ACHN (cell line): ENCODE data around the gene MTA3.
"Not testable (repeated sequence)": the region's sequence is repeated elsewhere in the genome, so short reads cannot be mapped to it uniquely, and the experiment has no call there.

Experiments
- DNase-seq: peaks from one replicate; pipeline ENCODE4 v3.0.0-alpha.2; 2015
- in situ Hi-C: cut with HindIII; loops from 2 replicates; pipeline ENCODE4 v1.10.0; 2017; ENCODE audit warnings: low sequenced_read_pairs, low pct_ligation_motif_present, low pct_unique_long_range_greater_than_20kb

Gene MTA3

DNA sequence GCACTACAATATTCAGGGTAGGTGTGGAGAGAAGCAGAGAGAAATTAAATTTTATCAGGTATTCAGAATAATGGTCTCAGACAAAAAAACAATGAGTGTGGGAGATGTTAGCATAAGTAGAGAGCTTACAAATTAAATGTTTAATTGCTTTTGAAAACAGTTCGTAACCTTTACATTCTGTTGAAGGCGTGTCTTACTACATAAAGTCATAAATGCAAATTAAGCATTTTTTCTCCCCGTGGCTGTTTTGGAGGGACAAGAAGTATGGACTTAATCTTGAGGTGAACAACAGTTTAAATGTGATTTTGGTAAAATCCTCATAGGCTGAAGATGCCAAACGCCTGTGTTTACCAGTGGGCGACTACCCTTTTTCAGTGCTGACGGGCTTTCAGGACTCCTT, 139.7 kb downstream of the MTA3 start:
- DNase-seq, result no peak
- in situ Hi-C loops, result no loop called here

GRCh38 chr2:42711896-42712295, 143.5 kb downstream of the MTA3 start:
- DNase-seq, result no peak
- in situ Hi-C loops, result no loop called here

- in situ Hi-C loops, result no loop called here
- DNase-seq, result no peak
Measured at GRCh38 chr2:42712934-42713333, 144.5 kb downstream of the MTA3 start.

GRCh38 chr2:42713920-42714319, 145.5 kb downstream of the MTA3 start:
- in situ Hi-C loops, result no loop called here
- no peak for DNase-seq

GRCh38 chr2:42714686-42715085, 146.3 kb downstream of the MTA3 start:
- no peak for DNase-seq
- in situ Hi-C loops, result no loop called here

GRCh38 chr2:42721898-42722297, 153.5 kb downstream of the MTA3 start:
- in situ Hi-C loops, result no loop called here
- no peak for DNase-seq

- peak; percentile 43 for DNase-seq
- in situ Hi-C loops, result no loop called here
Measured at GRCh38 chr2:42722320-42723190, 154.1 kb downstream of the MTA3 start.

GRCh38 chr2:42723465-42723864, 155.0 kb downstream of the MTA3 start:
- in situ Hi-C loops, result no loop called here
- no peak for DNase-seq

DNA sequence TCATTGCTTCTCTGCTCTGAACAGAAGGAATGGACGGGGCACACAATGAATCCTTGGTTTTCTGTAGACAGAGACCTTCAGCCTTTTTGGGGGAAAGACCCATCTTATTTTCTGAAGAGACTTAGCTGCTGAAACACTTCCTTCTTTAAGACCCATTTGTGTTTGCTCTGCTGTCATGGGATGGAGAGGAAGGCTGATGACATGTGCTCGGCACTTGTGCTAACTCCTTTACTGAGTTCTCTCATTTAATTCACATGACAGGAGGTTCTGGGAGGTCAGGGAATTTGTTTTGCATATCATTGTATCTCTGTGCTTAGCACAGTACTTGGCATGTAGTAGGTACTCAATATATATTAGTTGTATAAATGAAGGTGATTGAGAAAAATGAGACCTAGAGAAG, 156.5 kb downstream of the MTA3 start:
- no peak for DNase-seq
- in situ Hi-C loops, result no loop called here

DNA sequence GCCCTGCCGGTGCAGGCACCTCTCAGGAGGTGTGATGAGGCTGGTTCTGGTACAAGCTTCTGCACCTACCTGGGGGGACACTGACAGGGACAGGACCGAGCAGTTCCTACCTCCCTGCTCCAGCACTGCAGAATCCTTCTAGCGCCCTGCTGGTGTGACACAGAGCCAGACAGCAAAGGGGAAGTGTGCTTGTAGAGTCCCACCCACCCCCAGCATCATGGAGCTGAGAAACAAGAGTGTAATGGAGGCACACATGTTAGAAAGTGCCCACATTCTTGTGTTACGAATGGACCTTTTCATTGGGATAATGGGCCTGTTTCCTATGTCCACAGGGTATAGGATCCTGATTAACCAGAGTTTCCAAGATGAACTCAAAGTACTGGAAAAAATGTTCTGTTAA, 157.2 kb downstream of the MTA3 start:
- no peak for DNase-seq
- in situ Hi-C loops, result no loop called here

DNA sequence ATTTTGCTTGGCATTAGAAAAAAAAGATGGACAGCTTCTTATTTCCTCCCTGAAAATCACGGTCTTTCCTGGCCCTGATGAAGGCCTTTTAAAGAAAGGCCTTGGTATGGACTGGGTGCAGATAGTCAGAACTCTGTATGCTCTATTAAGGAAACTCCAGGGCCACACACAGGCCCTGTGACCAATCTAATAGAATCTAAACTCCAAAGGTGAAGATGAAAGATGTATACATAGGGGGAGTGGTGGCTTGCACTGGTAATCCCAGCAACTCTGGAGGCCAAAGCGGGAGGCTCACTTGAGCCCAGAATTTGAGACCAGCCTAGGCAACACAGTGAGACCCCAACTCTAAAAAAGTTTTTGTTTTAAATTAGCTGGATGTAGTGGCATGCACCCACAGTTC, 158.2 kb downstream of the MTA3 start:
- in situ Hi-C loops, result no loop called here
- DNase-seq, result no peak

GRCh38 chr2:42731316-42731715, 162.9 kb downstream of the MTA3 start:
- DNase-seq, in situ Hi-C loops: not testable (repeated sequence)

DNA sequence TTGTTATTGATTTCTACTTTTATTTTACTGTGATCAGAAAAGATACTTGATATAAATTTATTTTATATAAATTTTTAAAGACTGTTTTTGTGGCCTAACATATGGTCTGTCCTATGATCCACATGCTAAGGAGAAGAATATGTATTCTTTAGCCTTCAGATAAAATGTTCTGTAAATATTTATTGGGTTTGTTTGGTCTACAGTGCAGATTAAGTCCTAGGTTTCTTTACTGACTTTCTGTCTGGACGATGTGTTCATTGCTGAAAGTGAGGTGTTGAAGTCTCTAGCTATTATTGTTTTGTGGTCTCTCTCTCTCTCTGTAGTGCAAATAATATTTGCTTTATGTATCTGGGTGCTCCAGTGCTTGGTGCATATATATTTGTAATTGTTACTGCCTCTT, 165.4 kb downstream of the MTA3 start:
- in situ Hi-C loops, result no loop called here
- no peak for DNase-seq

DNA sequence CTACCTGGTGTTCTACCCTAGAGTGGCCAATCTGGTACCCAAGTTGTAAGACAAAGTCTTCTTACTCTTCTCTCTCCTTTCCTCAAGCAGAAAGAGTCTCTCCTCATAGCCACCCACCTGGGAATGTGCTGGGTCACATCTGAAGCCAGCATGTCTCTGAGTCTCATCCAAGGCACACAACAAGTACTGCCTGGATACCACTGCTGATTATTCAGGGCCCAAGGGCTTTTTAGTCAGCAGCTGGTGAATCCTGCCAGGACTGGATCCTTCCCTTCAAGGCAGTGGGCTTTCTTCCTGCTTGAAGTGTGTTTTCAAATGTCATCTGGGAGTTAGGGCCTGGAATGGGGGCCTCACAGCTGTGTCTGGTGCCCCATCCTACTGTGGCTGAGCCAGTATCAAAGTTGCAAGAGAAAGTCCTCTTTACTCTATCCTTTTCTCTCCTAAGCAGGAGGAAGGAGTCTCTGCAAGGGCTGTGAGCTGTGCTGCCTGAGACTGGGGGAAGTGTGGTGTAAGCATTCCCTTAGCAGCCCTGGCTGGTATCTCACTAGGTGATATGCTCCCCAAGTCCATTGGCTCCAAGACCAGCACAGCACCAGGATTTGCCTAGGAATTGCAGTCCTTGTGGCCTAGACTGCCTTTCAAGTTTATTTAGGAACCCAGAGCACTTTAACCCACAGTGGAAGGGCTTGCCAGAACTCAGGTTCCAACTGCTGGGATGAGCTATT, 168.3 kb downstream of the MTA3 start:
- DNase-seq, result no peak
- in situ Hi-C loops, result no loop called here

GRCh38 chr2:42741140-42741539, 172.7 kb downstream of the MTA3 start:
- in situ Hi-C loops, result no loop called here
- DNase-seq, result no peak

DNA sequence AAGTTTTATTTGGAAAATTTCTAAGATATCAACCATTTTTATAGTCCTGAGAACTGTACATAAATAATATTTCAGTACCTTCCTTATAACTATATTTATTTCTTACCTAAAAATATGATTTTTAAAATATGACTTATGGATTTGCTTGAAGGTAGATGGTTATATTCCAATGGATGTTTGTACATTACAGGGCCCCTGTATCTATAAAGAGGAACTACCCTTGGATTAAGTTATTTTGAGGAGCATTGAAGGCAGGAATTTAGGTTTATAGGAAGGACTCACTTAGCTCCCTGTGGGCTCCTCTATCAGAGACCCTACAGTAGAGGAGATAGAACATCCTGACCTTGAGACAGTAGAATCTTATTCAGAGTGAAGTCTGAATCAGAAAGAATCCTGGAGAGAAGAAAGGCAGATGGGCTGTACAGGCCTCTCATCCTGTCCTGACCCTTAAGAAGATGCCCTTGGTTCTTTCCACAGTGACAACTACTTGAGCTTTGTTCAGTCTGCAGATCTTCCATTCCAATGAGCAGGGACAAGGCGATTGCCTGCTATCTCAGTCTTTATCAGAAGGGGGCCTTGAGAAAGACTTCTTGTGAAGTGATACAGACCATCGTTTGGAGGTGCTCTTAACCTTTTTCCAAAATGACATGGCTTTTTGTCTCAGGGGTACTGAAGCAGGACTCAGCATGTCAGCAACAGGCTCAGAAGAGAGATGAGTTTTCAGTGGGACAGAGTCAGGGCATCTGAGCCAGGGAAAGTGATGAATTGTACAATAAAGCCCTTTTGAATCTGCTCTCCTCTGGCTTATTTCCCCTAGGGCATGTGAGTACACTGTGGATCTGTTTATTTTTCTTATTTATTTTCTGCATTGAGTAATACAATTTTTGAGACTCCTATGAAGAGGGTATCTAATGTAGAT, 174.6 kb downstream of the MTA3 start:
- in situ Hi-C loops, result no loop called here
- DNase-seq, result no peak

DNA sequence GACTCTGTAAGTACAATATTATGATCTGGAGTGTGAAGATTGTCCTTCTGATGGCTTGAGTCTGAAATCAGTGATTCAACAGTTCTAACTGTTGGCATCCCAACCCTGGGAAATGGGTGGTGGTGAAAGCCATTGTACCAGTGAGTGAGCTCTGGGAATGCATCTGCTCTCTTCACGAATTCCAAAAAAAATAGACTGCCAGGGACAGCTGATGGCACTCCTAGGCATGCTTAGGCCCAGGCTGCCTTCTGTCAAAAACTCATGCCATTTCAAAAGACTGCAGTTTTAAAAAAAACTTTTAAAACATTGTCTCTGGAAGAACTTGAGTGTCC, 175.2 kb downstream of the MTA3 start:
- in situ Hi-C loops, result no loop called here
- no peak for DNase-seq

DNA sequence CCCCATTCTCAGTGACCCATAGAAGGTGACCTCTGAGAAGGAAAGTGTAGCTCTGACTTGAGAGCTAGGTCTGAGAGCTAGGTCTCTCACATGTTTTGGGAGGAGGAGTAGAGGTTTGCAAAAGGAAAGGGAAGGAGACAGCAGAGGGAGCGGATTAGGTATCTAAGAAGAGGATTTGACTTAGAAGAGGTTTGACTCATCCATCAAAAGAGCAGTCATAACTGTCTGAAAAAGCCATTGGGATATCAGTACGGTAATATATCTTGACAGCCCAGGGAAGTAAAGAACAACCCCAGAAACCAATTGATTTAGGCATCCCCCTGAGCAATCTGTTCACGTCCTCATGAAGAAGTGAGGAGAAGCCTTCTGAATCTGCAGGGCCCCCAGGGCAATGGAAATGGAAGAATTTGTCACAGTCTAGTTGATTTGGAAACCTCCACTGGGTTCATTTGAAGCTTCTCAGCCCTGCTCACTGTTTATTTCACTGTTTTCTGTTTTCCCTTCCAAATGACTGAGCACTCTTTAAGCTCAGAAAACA, 176.2 kb downstream of the MTA3 start:
- in situ Hi-C loops, result no loop called here
- DNase-seq, result no peak

GRCh38 chr2:42747422-42747821, 179.0 kb downstream of the MTA3 start:
- in situ Hi-C loops, result no loop called here
- DNase-seq, result no peak
